CD4-positive, alpha-beta T cell treated with Interleukin-6 at 100 ng/mL for 8 hours (primary cell): ENCODE data around the gene GPR85.
"Not testable (repeated sequence)": the region's sequence is repeated elsewhere in the genome, so short reads cannot be mapped to it uniquely, and the experiment has no call there.

Experiments
- DNase-seq: peaks from one replicate; pipeline ENCODE4 v3.0.0-alpha.2; 2020; ENCODE audit warnings: mixed read lengths, low spot score

The GPR85 gene, protein sequence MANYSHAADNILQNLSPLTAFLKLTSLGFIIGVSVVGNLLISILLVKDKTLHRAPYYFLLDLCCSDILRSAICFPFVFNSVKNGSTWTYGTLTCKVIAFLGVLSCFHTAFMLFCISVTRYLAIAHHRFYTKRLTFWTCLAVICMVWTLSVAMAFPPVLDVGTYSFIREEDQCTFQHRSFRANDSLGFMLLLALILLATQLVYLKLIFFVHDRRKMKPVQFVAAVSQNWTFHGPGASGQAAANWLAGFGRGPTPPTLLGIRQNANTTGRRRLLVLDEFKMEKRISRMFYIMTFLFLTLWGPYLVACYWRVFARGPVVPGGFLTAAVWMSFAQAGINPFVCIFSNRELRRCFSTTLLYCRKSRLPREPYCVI

GRCh38 chr7:113086431-113086888 lies at the start of gene GPR85:
TSS of gene GPR85 (minus strand) at chr7:113086827. CDS start at chr7:113084721, 2,106 bp downstream.
- DNase-seq = no peak

DNA sequence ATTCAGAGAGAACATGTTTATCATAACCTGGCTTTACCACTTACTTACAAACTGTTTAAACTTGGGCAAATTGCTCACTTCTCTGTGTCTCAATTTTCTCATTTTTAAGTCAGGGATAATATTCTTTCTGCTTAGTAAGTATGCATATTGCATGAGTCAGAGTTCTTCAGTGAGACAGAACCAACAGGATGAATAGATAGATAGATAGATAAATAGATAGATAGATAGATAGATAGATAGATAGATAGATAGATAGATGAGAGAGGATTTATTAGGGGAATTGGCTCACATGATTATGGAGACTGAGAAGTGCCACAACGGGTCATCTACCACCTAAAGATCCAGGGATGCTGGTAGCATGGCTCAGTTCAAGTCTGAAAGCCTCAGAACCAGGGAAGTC lies 47.4 kb upstream of the GPR85 start:
- no peak for DNase-seq

DNA sequence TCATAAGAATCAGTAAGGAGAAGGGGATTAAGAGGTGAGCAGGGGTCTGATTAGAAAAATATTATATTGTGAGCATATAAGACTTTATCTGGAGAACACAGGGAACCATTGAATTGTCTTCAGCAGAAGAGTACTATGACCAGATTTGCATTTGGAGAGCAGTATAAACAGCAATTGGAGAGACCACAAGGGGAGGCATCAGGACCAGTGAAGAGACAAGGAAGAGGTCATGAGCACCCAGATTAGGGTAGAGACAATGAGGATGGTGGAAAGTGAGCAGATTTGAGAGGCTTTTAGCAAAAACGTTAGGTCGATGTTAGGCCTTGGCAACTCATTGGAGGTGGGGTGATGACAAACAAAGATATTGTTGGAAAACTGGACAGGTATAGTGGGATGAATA lies 44.7 kb upstream of the GPR85 start:
- no peak for DNase-seq

- no peak for DNase-seq
Measured at GRCh38 chr7:113128031-113128430, 41.4 kb upstream of the GPR85 start.

- DNase-seq = no peak
Measured at GRCh38 chr7:113125728-113126127, 39.1 kb upstream of the GPR85 start.

DNA sequence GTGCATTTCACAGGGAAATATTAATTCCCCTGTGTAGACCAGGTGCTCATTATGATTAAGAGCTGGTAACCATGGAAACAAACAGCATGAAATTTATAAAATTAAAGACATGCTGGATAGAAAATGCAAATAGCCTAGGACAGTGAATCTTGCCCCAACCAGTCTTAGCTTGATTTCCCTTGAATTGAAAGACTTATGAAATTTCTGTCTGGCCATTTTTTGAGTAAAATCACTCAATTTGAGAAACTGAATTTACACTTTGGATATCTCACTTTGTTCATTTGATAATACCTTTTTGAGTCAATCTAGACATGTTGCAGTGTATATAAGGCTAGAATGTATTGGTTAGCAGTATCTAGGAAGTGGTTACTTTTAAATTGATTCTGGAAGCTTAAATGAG lies 36.1 kb upstream of the GPR85 start:
- no peak for DNase-seq

DNA sequence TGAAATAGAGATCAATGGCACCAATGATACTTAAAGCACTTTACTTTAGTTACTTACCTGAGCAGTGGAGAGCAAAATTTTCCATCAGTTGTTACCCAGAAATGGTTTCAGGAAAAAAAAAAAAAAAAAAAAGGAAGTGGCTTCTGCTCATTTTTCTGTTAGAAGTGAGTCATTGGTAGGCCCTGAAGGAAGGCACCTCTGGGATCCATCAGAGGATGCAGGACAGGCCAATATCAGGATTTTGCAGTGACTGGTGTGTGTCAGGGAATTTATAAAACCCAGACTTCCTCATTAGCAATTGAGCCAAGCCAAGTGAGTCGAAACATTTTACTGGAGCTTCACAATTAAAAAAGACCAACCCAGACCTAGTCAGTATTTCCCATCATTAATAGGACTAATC lies 34.0 kb upstream of the GPR85 start:
- no peak for DNase-seq

DNA sequence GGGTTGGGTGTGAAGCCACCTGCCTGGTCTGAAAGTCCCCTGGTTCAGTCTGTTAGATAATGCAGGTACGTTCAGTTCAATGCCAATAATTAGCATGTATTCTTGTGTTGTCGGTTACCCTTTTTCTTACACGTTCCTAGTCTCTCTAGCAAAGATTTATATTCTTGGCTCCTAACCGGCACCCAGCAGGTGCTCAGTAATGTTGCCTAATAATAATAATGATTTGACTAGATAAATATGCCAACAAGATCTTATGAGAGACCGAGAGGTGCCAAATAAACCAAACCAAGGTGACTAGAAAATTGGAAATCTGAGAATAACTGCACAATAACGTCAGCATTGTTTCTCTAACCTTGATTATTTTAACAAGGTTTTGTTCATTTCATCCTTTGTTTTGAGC lies 32.8 kb upstream of the GPR85 start:
- DNase-seq = no peak

DNA sequence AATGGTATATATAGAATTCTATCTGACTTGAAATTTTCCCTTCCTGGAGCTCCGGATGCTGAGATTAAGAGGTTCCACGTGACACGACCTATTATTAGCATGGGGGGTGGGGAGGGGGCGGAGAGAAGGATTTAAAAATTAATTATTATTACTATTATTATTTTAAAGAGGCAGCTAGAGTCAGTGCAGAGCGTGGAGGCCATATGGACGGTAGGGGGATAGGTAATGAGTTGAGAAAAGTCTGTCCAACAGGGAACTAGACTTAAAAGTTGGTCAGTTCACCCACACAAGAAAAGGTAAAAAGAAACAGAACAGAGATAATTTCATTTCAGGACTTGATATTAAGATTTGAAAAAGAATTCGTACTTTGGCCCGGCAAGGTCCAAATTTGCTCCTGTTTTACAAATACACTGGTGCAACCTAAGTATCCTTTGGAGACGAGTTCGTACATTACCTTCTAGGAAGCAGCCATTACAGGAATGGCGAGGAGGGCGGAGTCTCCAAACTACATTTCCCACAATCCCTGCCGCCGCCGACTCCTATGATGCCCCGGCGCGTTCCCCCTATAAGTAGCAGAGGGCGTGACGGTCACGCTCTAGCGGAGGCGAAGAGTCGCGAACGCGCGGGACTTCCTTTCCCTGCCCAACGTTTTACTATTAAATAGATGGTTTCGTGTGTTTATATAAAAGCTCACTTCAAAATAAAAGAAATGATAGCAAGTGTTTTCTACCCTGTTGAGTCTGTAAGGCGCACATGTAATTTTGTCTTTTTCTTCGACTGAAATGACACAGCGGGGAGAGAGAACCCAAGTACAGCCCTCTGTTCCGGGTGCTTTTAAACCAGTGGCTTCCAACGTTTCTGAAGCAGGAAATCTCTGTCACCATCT lies 31.7 kb upstream of the GPR85 start, which contains the start of gene SMIM30:
Gene SMIM30, minus strand, starts transcription at position 481 of the 886 bp plus-strand sequence. CDS start 976 bp downstream, outside the sequence.
- DNase-seq = peak; percentile 87

GRCh38 chr7:113117374-113117774 lies 30.7 kb upstream of the GPR85 start:
- DNase-seq = not testable (repeated sequence)

GRCh38 chr7:113113912-113114311 lies 27.3 kb upstream of the GPR85 start:
- DNase-seq = no peak

GRCh38 chr7:113109718-113110117 lies 23.1 kb upstream of the GPR85 start:
- DNase-seq = no peak

DNA sequence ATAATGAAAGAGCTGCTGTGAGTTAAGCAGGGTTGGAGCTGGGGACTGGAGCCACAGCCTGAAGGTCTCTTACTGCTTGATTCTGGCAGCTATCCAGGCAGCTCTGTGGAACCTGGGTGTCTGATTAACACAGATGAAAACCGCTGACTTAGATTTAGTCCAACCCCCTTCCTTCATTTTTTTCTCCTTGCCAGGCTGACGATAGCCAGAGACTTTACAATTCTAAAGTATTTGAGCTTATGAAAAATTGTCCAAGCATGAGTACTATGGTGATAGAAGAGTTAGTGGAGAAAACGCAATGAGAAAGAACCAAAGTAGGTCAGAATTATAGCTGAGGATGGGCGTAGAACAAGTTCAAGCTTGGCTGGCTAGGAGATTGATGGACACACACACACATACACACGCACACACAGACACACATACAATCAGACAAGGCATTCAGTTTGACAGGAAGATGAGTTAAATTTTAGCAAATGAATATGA lies 13.5 kb upstream of the GPR85 start:
- no peak for DNase-seq

DNA sequence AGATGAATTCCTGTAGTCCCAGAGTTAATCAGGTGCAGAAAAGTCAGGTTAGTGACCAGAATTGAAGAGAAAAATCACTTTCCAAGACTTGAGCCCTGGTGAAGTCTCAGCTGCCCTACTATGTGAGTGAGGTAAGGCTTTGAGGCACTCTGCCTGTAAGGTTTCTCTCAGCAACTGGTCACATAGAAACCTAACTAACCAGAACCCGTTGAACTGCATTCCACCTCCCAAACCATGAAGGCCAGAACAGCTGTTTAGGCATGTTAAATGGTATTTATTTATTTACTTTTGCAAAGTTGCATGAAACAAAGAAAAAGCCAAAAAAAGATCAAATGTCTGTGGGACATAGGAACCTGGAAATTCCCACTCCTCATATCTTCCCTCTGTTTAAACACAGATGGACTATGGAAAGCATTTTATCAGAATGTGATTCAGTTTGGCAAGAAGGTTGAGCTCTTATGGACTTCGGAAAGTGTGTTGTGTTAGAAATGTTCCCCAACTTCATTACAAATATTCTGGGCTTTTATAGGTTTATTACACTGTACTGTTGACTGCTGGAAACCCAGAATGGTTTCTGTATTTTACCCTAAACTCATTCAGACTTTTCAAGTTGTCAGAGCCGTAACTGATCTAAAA lies 12.8 kb upstream of the GPR85 start:
- no peak for DNase-seq

DNA sequence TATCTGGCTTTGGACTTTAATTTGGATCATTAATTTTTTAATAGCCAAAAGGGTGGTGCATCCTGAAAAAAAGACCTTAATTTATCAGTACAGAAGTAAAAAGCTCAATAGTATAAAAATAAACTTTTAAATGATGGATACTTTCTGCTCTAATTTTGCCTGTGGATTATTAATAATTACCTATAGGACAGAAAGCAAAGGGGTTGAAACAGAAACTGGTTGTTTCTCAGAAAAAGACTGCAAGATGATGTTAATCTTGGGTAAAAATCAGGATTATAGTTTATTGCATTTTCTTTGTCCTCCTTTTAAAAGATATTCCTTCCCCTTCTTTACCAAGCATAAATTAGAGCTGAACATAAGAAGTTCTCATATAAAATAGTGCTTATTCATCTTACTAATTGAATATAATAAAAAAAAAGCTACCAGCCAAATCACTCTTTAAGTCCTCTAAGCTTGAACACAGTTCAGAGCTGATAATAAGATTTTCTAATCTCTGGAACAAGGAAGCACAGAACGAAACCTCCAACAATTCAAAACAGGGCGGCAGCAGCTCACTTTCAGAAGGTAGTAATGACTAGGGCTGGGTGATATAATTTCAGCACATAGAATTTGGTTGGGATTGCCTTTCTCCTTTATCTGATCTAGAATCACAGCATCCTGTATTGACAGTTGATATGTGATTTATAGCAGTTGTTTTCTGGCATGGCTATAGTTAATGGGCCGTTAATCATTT lies 8.1 kb upstream of the GPR85 start:
- no peak for DNase-seq

GRCh38 chr7:113093561-113093960 lies 6.9 kb upstream of the GPR85 start:
- DNase-seq = no peak

GRCh38 chr7:113092762-113093161 lies 6.1 kb upstream of the GPR85 start:
- DNase-seq = no peak

DNA sequence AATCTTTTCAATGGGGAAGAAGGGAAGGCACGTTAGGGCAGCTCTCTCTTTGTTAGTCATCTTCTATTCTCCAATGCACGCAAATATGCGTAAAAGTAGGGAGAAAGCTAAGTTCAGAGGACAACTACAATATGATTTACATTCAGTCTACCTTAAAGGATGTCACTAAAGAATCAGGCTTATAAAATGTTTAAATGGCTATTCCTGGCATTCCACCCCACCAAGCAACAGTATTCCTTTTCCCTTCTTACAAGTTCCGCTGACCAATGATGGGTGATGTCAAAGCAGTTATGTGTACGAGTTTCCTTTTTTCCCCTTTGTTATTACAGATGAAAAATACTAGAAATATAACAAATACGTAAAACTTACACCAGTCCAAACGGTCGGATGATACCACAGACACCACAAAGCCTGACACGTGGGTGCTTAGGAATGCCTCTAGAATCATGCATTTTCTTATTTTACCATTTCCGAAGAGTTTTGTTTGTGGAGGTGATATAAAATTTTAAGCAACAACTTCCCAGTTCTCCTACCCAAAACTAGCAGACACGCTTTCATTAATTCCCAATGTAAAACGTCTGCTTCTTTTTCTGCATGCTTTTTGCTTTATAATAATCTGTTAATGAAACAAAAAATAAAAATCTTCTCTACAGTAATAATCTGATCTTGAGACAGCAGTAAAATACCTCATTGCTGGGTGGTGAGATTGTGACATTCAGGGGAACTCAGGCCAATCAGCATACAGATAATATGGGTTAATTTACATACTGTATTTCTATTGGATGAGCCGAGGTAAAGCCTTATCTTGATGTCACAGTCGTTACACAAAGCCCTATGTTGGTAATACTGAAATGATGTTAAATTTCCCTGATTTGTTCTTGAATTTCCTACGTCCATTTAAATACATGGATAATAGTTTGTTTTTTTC lies 708 bp upstream of the GPR85 start:
- DNase-seq = no peak

- no peak for DNase-seq
Measured at GRCh38 chr7:113085781-113086390, 741 bp downstream of the GPR85 start.
